OCI-LY1 (cell line): ENCODE data around the gene RAPGEF5.

Source experiments
- H2AFZ ChIP-seq: fragments of 200-600 bp; sonication (generic), shearing (Covaris generic); 2 replicates; pipeline ENCODE4 v1.6.0; 2014; ENCODE audit warnings: antibody characterized with exemption, mild to moderate bottlenecking, low read length
- H3F3A ChIP-seq: fragments of 200-600 bp; sonication (generic), shearing (Covaris generic); 2 replicates; pipeline ENCODE4 v1.6.0; 2014; ENCODE audit warnings: mild to moderate bottlenecking, antibody characterized with exemption, low read length, moderate library complexity; ENCODE audit not compliant: insufficient read depth
- H3K27ac ChIP-seq: fragments of 200-600 bp; sonication (generic); 2 replicates; pipeline ENCODE4 v1.5.1; 2014; ENCODE audit warnings: low read length, mixed run types, mild to moderate bottlenecking, low read depth; ENCODE audit not compliant: poor library complexity, severe bottlenecking
- H3K27me3 ChIP-seq: fragments of 200-600 bp; sonication (generic); 2 replicates; pipeline ENCODE4 v1.6.0; 2014; ENCODE audit warnings: antibody characterized with exemption, mild to moderate bottlenecking, low read length, moderate library complexity; ENCODE audit not compliant: insufficient read depth
- H3K36me3 ChIP-seq: fragments of 200-600 bp; sonication (generic); 2 replicates; pipeline ENCODE4 v1.6.1; 2014; ENCODE audit warnings: mild to moderate bottlenecking, antibody characterized with exemption, low read length, moderate library complexity, mixed read lengths; ENCODE audit not compliant: insufficient read depth
- H3K4me1 ChIP-seq: fragments of 200-600 bp; sonication (generic); 2 replicates; pipeline ENCODE4 v1.5.1; 2014; ENCODE audit warnings: mild to moderate bottlenecking, low read length, moderate library complexity; ENCODE audit not compliant: insufficient read depth, severe bottlenecking
- H3K4me2 ChIP-seq: fragments of 200-600 bp; sonication (generic), shearing (Covaris generic); 2 replicates; pipeline ENCODE4 v1.6.1; 2014; ENCODE audit warnings: low read length
- H3K4me3 ChIP-seq: fragments of 200-600 bp; sonication (generic); 2 replicates; pipeline ENCODE4 v1.5.1; 2014; ENCODE audit warnings: low read length, low read depth, mild to moderate bottlenecking, mixed read lengths; ENCODE audit not compliant: poor library complexity, severe bottlenecking
- H3K79me2 ChIP-seq: fragments of 200-600 bp; shearing (Covaris generic); 2 replicates; pipeline ENCODE4 v1.6.1; 2016; ENCODE audit warnings: mixed run types, low read length, mixed read lengths; ENCODE audit not compliant: insufficient read depth
- H3K9ac ChIP-seq: fragments of 200-600 bp; sonication (generic), shearing (Covaris generic); 2 replicates; pipeline ENCODE4 v1.6.1; 2014; ENCODE audit warnings: mild to moderate bottlenecking, low read length, mixed read lengths
- H3K9me2 ChIP-seq: fragments of 200-600 bp; sonication (generic), shearing (Covaris generic); 2 replicates; pipeline ENCODE4 v1.6.1; 2014; ENCODE audit warnings: low read depth, mild to moderate bottlenecking, low read length, mixed read lengths
- H3K9me3 ChIP-seq: fragments of 200-600 bp; shearing (Covaris generic); 2 replicates; pipeline ENCODE4 v1.6.1; 2014; ENCODE audit warnings: low read length, mixed read lengths
- H4K20me1 ChIP-seq: fragments of 200-600 bp; sonication (generic), shearing (Covaris generic); 2 replicates; pipeline ENCODE4 v1.6.0; 2016; ENCODE audit warnings: mild to moderate bottlenecking, low read length; ENCODE audit not compliant: insufficient read depth
- CTCF ChIP-seq: fragments of 200-600 bp; sonication (generic), shearing (Covaris generic); IDR thresholded peaks from 2 replicates; pipeline ENCODE4 v1.5.1; 2017; ENCODE audit warnings: mild to moderate bottlenecking, antibody characterized with exemption, low read length, moderate library complexity, mixed read lengths
- EZH2 ChIP-seq: fragments of 200-600 bp; sonication (generic), shearing (Covaris generic); IDR thresholded peaks from 2 replicates; pipeline ENCODE4 v1.8.0; 2017; ENCODE audit warnings: borderline replicate concordance, mixed run types, mild to moderate bottlenecking, antibody characterized with exemption, low read length, moderate library complexity, mixed read lengths

The RAPGEF5 gene

DNA sequence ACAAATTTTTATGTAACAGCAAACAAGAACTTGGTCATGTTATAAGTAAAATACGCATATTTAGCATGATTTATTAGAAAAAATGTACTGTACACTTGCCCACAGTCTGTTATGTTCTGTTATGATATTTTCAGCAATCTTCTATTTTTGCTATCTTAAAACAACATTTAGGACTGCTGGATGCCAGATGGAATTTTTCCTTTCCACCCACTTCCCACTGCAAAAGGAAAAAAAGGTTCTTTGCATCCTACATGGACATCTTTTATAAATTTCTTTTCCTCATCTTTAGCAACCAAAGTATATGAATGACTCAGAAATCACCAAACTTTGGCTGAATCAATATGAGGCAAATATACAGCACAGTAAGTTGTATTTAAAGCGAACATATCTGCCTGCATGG is 146.0 kb downstream of the RAPGEF5 start:
- Histone ChIP-seq H3K4me1 (no peaks in the 10 kb centered on the region), H3K9me2 (no peaks in the 10 kb centered on the region), H2AFZ (no peak overlapping the region), H4K20me1 (no peaks in the 10 kb centered on the region), H3K27me3 (no peaks in the 10 kb centered on the region), H3K4me2 (no peak overlapping the region), H3K36me3 (0 out of 2 replicates have a peak, but pooled peaks cover 3% of the 10 kb centered on the region), H3F3A (no peaks in the 10 kb centered on the region), H3K4me3 (no peak overlapping the region), H3K9ac (no peak overlapping the region), H3K9me3 (no peaks in the 10 kb centered on the region), H3K27ac (no peak overlapping the region), H3K79me2 (no peaks in the 10 kb centered on the region)
- TF ChIP-seq EZH2 (no peak), CTCF (no peak)

- Histone ChIP-seq H3K27ac (no peak overlapping the region), H4K20me1 (no peaks in the 10 kb centered on the region), H3K9ac (no peak overlapping the region), H3K27me3 (no peaks in the 10 kb centered on the region), H3K4me1 (no peaks in the 10 kb centered on the region), H3K4me3 (no peak overlapping the region), H3F3A (no peaks in the 10 kb centered on the region), H2AFZ (no peak overlapping the region), H3K4me2 (no peak overlapping the region), H3K79me2 (no peaks in the 10 kb centered on the region), H3K36me3 (peaks cover 9% of the 10 kb centered on the region; the same call in 1 of the 2 replicates), H3K9me2 (no peaks in the 10 kb centered on the region), H3K9me3 (no peaks in the 10 kb centered on the region)
- no peak for TF ChIP-seq EZH2
- no peak for TF ChIP-seq CTCF
Observed at GRCh38 chr7:22210355-22210754, 146.6 kb downstream of the RAPGEF5 start.

DNA sequence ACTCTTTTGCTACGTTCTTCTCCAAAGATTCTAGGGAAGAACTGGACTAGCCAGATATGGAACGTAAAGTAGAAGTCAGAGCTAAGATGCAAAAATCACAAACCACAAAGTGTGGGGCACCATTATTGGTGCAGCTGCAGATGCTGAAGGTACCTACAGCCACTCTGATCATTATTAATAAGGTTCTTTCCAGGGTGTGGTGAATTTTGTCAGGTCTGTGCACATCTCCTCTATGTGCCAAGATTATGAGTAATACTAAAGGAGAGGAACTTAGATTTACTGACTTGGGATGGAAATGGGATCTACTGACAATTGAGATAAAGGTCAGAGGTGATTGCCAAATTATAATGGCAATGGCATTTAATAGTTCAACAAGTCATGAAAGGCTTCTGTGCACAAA is 148.2 kb downstream of the RAPGEF5 start:
- no peaks in the 10 kb centered on the region for H4K20me1 ChIP-seq
- no peak overlapping the region for H3K27ac ChIP-seq
- no peaks in the 10 kb centered on the region for H3K27me3 ChIP-seq
- no peaks in the 10 kb centered on the region for H3K4me1 ChIP-seq
- no peak overlapping the region for H2AFZ ChIP-seq
- no peaks in the 10 kb centered on the region for H3K9me2 ChIP-seq
- no peak overlapping the region for H3K4me2 ChIP-seq
- no peaks in the 10 kb centered on the region for H3K79me2 ChIP-seq
- peaks cover 10% of the 10 kb centered on the region; the same call in 1 of the 2 replicates for H3K36me3 ChIP-seq
- H3F3A ChIP-seq = no peaks in the 10 kb centered on the region
- H3K9me3 ChIP-seq = no peaks in the 10 kb centered on the region
- H3K9ac ChIP-seq = no peak overlapping the region
- H3K4me3 ChIP-seq = no peak overlapping the region
- no peak for TF ChIP-seq EZH2
- no peak for TF ChIP-seq CTCF
